ENCODE data around the gene EVI5.
"Not testable (repeated sequence)": the region's sequence is repeated elsewhere in the genome, so short reads cannot be mapped to it uniquely, and the experiment has no call there.

The EVI5 gene

GRCh38 chr1:92747735-92748134 lies 37.2 kb downstream of the EVI5 start:
- no peak for DNase-seq

- DNase-seq, result not testable (repeated sequence)
These were observed 38.7 kb downstream of the EVI5 start for GRCh38 chr1:92746255-92746654.

- no peak for DNase-seq
These were observed 41.7 kb downstream of the EVI5 start for GRCh38 chr1:92743221-92743620.

GRCh38 chr1:92739669-92740524 lies 45.0 kb downstream of the EVI5 start:
- DNase-seq, result no peak

- DNase-seq, result no peak
These were observed 48.5 kb downstream of the EVI5 start for GRCh38 chr1:92736395-92736794.

- DNase-seq, result no peak
These were observed 54.4 kb downstream of the EVI5 start for GRCh38 chr1:92730476-92730875.

- no peak for DNase-seq
These were observed 56.2 kb downstream of the EVI5 start for GRCh38 chr1:92728697-92729096.

GRCh38 chr1:92723713-92724112 lies 61.2 kb downstream of the EVI5 start:
- DNase-seq, result not testable (repeated sequence)

- DNase-seq, result no peak
These were observed 63.0 kb downstream of the EVI5 start for GRCh38 chr1:92721886-92722285.

- DNase-seq, result not testable (repeated sequence)
These were observed 63.8 kb downstream of the EVI5 start for GRCh38 chr1:92721157-92721556.

GRCh38 chr1:92715476-92715951 lies 69.4 kb downstream of the EVI5 start:
- DNase-seq, result not testable (repeated sequence)

- no peak for DNase-seq
These were observed 71.0 kb downstream of the EVI5 start for GRCh38 chr1:92713939-92714338.

GRCh38 chr1:92711473-92712165 lies 73.3 kb downstream of the EVI5 start:
- DNase-seq, result no peak

- DNase-seq, result no peak
These were observed 75.2 kb downstream of the EVI5 start for GRCh38 chr1:92709738-92710137.

- no peak for DNase-seq
These were observed 76.4 kb downstream of the EVI5 start for GRCh38 chr1:92708368-92708950.

GRCh38 chr1:92707709-92708108 lies 77.2 kb downstream of the EVI5 start:
- no peak for DNase-seq

GRCh38 chr1:92707292-92707691 lies 77.6 kb downstream of the EVI5 start:
- DNase-seq, result no peak

- DNase-seq, result no peak
These were observed 79.5 kb downstream of the EVI5 start for GRCh38 chr1:92705446-92705845.

- DNase-seq, result no peak
These were observed 83.8 kb downstream of the EVI5 start for GRCh38 chr1:92701147-92701546.

- DNase-seq, result no peak
These were observed 86.0 kb downstream of the EVI5 start for GRCh38 chr1:92698932-92699331.

GRCh38 chr1:92695104-92695503 lies 89.8 kb downstream of the EVI5 start:
- no peak for DNase-seq

- DNase-seq, result no peak
These were observed 93.0 kb downstream of the EVI5 start for GRCh38 chr1:92691925-92692324.

- no peak for DNase-seq
These were observed 94.5 kb downstream of the EVI5 start for GRCh38 chr1:92690212-92690906.

Measured in NCI-H345 (cell line).